ENCODE data around the gene MGAT4D.

DNA sequence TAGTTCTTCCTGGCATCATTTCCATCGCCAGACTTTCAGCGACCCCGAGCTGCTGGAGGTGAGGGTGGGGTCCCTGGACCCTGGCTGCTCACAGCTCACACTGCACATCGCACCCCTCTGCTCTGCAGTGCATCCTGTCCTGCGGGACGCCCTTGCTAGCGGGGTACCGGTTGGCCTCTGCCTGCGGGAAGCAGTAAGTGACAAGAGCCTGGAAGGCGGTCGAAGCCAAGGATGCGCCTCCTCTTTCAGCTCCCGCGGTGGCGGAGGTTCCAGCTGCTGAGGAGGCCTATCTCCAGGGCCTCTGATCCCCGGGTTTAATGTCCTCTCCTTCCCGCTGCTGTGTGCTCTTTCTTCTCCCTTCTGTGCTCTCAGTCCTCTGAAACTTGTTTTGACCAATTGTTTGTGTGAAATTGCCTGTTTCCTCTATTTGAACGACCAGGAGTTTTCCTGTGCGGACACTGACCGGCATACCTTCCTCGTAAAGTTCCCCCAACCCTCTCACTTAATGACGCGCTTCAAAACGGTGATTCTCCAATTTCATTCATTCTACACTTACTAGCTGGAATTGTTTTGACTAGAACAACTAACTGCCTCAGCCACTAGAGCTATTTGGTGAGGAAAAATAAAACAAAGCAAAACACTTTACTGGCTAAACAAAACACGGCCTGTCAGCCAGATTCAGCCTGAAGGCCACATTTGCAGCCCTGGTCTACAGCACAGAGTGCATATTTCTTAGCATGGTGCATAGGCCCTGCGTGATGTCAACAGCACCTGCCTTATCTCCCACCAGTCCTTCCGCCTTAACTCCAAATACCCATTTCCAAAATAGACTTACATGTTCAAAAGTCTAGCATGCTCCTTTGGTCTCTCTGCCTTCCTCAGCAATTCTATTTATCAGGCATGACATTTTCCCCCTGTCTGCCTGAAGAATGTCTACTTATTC is 28.0 kb downstream of the MGAT4D start:
- TF ChIP-seq CTCF (IDR thresholded peaks at IDR 0.05) (no peak), RFX5 (IDR thresholded peaks at IDR 0.05; ENCODE audit: low read length) (no peak), RCOR1 (IDR thresholded peaks at IDR 0.05; ENCODE audit: low read length) (no peak), POLR2AphosphoS5 (IDR thresholded peaks at IDR 0.05; ENCODE audit: low read depth, low read length) (no peak), CHD2 (IDR thresholded peaks at IDR 0.05; ENCODE audit: low read length, partially characterized antibody) (no peak), NFIC (IDR thresholded peaks at IDR 0.05; ENCODE audit: borderline replicate concordance) (no peak), YY1 (IDR thresholded peaks at IDR 0.05; ENCODE audit: low read depth) (no peak), FOXJ3 (CRISPR knock-in tag; IDR thresholded peaks at IDR 0.05) (no peak)
